Transverse colon (tissue), 3 donors: ENCODE results near the gene OVCH1.
"Not testable (repeated sequence)": the region's sequence is repeated elsewhere in the genome, so short reads cannot be mapped to it uniquely, and the experiment has no call there.

Experiments used
- EP300 ChIP-seq: sonication (generic); formaldehyde crosslinking; IDR thresholded peaks from one replicate; pipeline ENCODE4 v1.6.1; 2017; ENCODE audit warnings: antibody characterized with exemption, low read depth
- POLR2A ChIP-seq: fragments of 450-650 bp; IDR thresholded peaks from one replicate; pipeline ENCODE4 v1.6.1; 2016; ENCODE audit warnings: antibody characterized with exemption, mild to moderate bottlenecking, moderate library complexity
- TF ChIP-seq, protein P1 (sequence below), 5 experiments: fragments of 200-600 bp in 3 of 5; fragments of 450-650 bp in 2 of 5; sonication (generic) in 3 of 5; IDR thresholded peaks; 1 replicate in 2 of 5; 2 replicates in 3 of 5; pipeline ENCODE4 v1.5.1; 2016 to 2017; ENCODE audit warnings: antibody characterized with exemption in 5 of 5, inconsistent platforms in 3 of 5, mild to moderate bottlenecking in 2 of 5, moderate library complexity in 1 of 5

DNA sequence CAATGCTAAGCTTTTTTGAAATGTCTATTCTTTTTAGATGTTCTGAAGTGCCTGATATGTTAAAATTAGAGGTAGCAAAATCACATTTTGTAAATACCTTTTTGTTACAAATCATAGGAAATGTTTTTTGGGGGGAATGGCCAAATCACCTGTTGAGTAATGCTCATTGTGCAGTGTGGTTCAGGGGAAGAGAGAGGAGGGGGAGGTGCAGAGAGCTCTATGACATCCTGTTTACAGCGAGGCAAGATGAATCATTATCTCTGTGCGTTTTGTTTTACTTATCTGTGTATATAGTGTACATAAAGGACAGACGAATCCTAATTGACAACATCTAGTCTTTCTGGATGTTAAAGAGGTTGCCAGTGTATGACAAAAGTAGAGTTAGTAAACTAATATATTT is 107.1 kb downstream of the OVCH1 start:
- TF ChIP-seq POLR2A, EP300: not testable (repeated sequence)
- TF ChIP-seq, protein P1, sequence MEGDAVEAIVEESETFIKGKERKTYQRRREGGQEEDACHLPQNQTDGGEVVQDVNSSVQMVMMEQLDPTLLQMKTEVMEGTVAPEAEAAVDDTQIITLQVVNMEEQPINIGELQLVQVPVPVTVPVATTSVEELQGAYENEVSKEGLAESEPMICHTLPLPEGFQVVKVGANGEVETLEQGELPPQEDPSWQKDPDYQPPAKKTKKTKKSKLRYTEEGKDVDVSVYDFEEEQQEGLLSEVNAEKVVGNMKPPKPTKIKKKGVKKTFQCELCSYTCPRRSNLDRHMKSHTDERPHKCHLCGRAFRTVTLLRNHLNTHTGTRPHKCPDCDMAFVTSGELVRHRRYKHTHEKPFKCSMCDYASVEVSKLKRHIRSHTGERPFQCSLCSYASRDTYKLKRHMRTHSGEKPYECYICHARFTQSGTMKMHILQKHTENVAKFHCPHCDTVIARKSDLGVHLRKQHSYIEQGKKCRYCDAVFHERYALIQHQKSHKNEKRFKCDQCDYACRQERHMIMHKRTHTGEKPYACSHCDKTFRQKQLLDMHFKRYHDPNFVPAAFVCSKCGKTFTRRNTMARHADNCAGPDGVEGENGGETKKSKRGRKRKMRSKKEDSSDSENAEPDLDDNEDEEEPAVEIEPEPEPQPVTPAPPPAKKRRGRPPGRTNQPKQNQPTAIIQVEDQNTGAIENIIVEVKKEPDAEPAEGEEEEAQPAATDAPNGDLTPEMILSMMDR (IDR thresholded peaks at IDR 0.05), result not testable (repeated sequence)
